NCI-H128 (cell line): Measurements from ENCODE around the gene TENT4B.

Experiments
- DNase-seq: peaks from one replicate; lab custom pipeline; 2025; ENCODE audit not compliant: unreplicated experiment; lab: John Stamatoyannopoulos, UW

The TENT4B gene

DNA sequence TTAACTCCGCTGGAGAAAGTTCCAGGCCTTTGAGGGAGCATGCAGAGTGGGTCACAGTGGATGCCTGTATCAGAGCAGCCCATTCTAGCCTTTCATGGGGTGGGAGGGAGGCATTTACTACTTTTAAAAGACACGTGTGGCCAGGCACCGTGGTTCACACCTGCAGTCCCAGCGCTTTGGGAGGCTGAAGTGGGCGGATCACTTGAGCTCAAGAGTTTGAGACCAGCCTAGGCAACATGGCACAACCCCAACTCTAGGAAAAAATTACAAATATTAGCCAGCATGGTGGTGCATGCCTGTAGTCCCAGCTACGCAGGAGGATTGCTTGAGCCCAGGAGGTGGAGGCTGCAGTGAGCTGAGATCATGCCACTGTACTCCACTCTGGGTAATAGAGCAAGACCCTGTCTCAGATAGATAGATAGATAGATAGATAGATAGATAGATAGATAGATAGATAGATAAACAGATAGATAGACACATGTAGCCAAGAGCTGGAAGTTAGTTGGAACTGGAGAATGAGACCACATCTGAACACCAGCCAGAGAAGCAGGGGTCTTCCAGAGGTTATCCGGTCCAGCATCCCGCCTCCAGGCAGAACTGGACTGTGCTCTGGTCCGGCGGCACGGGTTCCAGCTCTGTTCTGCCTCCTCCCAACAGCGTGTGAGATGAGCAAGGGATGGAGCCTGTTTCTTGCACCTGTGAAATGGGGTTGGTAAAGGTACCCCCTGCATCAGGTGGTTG, 116.8 kb downstream of the TENT4B start:
- no peak for DNase-seq

DNA sequence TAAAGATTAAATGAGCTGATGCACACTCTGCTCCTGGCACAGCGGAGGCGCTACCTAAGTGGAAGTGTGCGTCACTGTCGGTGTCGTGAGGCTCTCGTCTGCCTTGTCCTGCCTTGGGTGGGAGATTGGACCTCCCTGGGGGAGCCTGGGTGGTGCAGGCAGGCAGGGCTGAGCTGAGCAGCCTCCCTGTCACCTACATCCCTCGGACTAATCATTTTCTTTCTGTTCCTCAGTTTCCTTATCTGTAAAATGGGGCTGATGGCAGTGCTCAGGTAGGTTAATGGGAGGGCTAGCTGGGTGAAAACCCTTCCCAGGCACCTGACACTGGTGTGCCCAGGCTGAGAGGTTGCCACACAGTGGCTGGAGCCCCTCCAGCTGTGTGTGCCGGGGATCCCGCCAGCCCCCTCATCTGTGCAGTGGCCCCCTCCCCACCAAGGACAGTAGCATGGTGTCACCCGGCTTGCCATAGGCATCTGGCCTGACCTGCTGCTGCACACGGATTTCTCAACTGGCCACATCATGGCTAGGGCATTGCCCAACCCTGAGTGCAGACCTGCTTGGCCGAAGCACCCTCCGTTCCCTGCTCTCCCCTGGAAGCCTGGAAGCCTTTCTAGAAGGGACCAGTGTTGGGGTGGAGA, 117.5 kb downstream of the TENT4B start:
- no peak for DNase-seq

DNA sequence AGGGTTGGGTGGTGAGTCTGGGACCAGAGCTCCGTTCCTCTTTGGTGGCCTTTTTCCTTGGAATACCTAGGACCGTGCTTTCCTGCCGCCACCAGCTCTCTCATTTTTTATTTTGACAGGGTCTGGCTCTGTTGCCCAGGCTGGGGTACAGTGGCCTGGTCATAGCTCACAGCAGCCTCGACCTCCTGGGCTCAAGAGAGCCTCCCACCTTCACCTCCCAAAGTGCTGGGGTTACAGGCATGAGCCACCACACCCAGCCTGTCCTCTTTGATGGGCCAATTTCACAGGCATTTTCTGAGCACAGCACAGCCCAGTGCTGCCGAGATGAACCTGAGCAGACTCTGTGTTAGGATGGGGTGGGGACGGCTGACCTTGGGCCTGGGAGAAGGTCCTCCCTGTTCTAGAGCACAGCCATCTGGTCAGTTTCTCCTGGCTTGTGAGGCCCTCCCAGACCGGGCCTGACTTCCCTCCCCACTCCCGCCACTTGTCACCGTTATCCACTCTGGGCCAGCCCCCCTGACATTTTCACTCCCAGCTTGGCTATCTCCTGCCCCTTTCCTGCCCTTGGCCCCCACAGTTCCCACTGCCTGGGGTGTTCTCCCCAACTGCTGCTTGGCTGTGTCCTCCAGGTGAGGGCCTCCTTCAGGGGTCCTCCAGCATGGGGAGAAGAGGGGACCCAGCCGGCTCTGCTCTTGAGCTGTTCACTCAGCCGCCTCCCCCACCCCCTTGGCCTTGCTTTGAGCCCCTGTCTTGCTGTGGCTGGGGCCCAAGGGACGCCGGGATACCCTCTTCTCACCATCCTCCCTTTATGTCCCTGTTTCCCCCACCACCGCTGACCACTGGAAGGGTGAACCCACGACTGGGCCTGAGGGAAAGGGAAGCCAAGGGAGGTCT, 118.3 kb downstream of the TENT4B start:
- DNase-seq: no peak

DNA sequence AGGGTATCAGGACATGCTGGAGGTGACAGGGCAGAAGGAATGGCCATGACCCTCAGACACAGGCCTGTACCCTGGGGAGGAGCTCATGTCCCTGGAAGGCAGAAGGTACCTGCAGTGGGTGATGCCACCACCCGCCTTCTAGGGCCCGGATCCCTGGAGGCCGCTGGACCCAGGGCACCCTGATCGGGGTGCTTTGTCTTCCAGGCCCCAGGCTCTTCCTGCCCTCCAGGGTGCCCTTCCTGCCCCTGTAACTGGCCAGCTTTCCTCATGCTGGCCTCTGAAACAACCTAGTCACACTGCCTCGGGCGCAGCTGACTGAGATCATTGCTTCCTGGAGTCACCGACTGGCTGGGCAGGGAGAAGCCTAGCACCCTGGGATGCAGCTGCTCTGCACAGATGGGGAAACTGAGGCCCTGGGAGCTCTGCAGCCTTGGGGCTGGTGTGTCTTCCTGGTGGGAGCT, 119.0 kb downstream of the TENT4B start:
- no peak for DNase-seq

DNA sequence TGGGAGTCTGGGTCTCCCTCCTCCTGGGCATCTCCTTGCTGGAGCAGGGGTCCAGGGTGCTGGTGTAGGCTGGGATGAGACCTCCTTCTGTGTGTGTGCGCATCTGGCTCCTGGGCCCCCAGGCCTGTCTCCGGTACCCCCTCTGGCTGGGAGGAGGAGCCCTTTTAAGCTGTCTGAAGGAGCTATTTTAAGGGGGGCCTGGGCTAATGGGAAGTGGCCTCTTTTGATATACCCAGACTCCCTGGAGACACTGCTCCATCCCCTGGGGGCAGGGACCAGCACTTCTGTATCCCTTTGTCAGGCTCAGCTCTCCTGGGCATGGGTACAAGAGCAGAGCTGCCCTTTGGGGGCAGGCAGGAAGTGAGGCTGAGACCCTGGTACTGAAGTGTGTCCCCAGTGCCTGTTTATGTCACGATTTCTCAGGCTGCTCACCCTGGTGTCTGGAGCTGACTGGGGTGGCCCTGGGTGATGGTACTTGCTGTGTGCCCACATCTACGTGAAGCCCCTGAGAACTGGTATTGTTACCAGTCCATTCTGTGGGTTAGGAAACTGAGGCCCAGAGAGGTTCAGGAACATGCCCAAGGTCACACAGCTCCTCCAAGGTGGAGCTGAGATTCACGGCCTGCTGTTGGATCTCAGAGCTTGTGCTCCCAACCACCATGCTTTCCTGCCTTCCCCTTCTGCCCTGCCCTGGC, 119.7 kb downstream of the TENT4B start:
- DNase-seq: no peak

DNA sequence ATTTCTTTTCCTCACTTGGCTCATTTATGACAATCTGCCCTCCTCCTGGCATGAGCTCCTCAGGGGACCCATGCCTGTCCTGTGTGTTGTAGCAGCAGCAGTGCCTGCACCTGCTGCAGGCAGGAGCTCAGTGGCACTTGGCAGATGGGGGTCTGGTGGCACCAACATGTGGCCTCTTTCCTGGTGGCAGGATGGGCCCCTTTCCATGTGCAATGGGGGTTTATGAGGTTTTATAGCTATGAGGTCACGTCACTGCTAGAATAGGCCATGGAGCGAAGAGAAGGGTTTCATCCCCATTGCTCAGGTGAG, 120.2 kb downstream of the TENT4B start:
- no peak for DNase-seq

DNA sequence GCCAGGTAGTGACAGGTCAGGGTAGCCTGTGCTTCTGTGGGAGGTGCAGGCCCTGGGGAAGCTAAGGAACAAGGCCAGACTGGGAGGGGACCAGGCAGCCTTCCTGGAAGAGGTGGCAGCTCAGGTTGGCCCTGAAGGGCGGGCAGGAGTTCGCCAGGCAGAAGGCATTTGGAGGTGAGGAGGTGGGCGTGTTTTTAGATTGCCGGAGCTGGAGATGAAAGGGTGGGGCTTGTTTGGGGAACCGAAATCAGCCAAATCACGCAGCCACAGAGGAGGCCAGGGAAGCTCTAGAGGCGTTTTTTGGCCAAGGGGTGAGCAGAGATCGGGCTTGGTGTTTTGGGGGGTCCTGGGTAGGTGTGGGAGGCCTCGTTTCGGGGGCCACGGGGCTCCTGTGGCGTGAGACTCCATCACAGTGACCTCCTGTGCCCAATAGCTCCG, 120.8 kb downstream of the TENT4B start:
- DNase-seq: no peak

DNA sequence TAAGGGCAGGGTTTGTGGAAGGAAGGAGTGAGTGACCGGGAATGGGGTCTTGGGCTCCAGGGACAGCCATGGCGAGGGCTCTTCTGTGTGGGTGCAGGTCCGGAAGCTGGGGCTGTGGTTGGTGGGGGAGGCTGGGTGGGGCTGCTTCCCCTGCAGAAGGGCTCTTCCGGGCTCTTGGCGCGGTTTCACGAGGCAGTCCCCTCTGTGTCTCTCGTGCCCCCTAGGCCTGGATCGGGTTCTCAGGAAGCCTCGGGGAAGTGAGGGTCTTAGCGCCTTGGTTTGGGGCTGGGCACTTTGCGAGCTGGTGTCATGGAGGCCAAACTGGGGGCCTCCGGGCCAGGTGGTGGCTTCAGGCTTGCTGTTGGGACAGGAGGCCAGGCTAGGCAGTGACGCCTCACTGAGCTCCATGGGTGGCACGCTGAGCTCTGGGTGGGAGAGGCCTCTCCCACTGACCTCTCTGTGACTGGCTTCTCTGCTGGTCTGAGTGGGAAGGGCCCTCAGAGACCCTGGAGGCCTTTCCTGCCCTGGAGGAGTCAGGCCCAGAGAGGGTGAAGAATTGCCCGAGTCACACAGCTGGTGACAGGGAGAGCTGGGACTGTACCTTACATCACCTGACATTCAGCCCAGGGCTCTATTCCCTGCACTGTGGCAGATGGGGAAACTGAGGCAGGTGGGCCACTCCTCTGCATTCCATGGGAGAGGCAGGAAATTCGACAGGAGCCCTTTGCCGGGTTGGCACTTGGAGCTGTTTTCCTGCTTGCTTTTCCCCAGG, 121.4 kb downstream of the TENT4B start:
- no peak for DNase-seq

DNA sequence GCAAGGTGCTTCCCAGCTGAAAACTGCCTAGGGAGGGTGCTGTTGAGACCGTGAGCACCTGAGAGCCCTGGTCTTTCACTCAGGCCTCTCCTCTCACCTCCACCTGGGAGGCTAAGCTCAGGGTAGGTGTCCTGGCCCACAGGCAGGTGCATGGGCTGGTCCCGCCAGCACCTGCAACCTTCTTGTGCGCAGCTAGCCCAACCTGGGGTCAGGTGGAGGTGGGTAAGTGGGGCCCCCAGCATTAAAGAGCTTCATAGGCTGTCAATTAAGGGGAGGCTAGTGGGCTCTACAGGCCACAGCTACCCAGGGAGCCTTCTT, 122.0 kb downstream of the TENT4B start:
- no peak for DNase-seq

DNA sequence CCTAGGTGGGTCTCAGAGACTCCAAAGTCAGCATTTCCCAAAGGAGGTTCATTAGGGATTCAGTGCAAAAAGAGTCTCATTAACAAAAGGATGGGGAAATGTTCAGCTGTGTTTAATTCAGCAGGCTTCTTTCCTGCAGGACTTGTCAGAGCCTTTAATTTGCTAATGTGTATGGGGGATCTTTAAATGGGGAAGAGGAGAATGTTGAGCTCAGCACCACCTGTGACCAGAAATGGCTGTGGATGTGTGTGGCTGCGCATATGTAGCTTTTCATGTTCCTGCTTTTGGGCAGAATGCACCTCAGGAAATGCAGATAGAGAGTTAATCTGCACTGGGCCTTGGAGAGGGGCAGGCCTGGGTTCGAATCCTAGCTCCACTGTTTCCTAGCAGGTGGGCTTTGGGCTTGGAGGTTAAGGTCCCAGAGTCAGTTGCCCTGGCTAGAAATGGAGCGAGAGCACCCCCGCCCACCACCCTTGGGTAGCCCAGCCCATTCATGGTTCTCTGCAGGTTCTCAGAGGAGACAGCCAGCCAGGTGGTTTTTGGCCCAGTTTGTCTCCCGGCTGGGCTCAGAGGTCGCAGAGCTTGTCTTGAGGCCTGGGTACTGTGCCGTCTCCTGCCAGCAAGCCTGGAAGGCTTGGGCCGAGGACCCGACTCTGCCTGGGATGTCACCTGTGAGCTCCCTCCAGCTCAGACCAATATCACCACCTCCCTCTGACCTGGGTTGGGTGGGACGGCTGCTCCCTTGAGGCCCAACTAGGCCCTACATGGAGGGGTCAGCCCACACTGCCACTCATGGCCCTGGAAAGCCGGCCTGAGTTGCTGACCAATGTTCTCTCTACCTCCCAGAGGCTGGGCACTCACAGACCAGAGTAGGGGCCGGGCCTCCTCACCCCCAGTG, 122.6 kb downstream of the TENT4B start:
- no peak for DNase-seq

DNA sequence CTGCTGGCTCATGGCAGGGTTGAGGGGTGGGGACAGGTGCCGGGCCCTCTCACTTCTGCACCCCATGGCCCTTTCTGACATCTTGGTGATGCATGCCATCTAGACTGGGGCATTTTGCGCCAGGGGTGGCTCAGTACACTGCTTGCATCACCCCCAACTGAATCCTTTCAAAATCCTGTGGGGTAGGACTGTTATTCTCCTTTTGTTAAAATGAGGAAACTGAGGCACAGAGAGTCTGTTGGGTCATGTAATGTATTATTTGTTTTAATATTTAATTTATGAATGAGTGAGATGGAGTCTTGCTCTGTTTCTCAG, 123.2 kb downstream of the TENT4B start:
- DNase-seq: no peak

DNA sequence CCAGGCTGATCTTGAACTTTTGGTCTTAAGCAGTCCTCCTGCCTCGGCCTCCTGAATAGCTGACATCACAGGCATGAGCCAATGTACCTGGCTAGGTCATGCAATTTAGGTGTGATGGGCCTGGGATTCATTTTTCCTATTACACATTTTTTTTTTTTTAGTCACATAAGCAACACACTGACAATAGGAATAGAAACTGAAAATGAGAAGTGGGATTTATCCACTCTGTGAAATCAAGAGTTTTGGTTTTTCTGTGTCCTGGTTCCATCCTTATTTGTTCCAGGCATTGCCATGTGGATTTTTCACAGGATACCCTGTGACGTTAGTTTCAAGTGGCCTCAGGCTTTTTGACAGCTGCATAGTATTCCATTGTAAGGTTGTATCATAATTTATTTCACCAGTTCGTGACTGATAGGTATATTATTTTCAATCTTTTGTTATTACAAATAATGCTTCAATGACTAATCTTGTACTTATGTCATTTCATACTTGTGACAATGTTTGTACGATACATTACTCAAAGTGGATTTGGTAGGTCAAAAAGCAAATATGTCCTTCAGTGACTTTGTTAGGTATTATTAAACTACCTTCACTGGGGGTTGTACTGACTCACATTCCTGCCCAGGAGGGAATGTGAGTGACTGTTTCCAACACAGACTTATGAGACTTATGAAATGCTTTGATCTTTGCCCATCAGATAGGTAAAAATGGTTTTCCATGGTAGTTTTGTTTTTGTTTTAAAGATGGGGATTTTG, 123.9 kb downstream of the TENT4B start:
- no peak for DNase-seq

DNA sequence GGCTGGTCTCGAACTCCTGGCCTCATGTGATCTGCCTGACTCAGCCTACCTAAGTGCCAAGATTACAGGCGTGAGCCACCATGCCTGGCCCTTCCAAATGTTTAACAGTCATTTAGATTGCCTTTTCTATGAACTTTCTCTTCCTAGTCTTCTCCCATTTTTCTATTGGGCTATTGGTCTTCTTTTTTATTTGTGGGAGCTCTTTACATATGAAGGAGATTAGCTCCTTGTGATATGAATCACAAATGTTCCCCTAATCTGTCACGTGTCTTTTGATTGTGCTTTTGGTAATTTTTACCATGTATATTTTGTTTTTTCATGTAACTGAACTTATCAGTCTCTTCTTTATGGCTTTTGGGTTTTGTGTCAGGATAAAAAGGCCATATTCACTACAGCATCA, 125.1 kb downstream of the TENT4B start:
- DNase-seq: no peak

DNA sequence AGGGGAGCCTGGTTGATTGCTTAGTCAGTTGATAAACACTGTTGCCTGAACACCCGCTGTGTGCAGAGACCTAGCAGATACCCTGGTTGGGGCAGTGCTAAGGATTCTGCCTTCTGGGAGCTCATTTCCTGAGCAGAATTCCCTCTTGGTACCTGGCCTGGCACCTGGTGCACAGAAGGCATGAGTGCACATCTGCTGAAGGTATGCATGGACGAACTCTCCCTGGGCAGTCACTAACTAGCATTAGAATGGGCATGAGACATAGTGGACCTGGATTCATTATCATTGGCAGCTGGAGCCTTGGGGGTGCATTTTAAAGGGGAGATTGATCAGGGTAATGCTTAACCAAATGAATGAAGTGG, 126.4 kb downstream of the TENT4B start:
- no peak for DNase-seq

DNA sequence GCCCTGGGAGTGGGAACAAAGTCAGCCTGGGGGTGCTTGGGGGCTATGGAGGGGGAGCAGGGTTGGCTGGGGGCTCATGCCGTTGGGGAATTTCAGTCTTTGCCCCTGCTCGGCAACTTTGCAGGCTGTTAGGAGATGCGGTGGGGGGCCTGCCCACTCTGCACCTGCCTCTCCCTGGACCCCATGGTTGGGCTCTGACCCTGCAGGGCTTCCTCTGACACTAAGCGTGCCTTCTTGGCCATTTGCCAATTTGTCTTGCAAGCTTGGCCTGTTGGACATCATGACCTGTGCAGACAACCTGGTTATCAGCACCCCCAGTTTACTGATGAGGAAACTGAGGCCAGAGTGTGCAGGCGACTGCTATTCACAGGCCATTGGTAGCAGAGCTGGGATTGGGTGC, 127.8 kb downstream of the TENT4B start:
- no peak for DNase-seq
